SIG-M5 treated with dmso at 0.1 percent for 504 hours (cell line): ENCODE results near the gene C7orf57.

Experiments used
- DNase-seq: peaks from one replicate; lab custom pipeline; 2025; ENCODE audit not compliant: unreplicated experiment; lab: John Stamatoyannopoulos, UW

C7orf57 gene

GRCh38 chr7:48107926-48108472, 72.7 kb downstream of the C7orf57 start:
- no peak for DNase-seq

GRCh38 chr7:48108959-48109847, 73.9 kb downstream of the C7orf57 start:
- DNase-seq: no peak

GRCh38 chr7:48109848-48110663, 74.7 kb downstream of the C7orf57 start:
- DNase-seq: peak; percentile 32

- DNase-seq: no peak
Observed at GRCh38 chr7:48110868-48111267, 75.5 kb downstream of the C7orf57 start.
